Measurements from ENCODE around the gene ADAMTS12. TPM values are rescaled to one million over a fixed set of nuclear protein-coding genes. Genes with fewer than 3 reads are reported as not detected.

Gene ADAMTS12
- total RNA-seq, 4 donors from 2014 or later, result 2.3 to 6.0 (median 4.2) TPM

DNA sequence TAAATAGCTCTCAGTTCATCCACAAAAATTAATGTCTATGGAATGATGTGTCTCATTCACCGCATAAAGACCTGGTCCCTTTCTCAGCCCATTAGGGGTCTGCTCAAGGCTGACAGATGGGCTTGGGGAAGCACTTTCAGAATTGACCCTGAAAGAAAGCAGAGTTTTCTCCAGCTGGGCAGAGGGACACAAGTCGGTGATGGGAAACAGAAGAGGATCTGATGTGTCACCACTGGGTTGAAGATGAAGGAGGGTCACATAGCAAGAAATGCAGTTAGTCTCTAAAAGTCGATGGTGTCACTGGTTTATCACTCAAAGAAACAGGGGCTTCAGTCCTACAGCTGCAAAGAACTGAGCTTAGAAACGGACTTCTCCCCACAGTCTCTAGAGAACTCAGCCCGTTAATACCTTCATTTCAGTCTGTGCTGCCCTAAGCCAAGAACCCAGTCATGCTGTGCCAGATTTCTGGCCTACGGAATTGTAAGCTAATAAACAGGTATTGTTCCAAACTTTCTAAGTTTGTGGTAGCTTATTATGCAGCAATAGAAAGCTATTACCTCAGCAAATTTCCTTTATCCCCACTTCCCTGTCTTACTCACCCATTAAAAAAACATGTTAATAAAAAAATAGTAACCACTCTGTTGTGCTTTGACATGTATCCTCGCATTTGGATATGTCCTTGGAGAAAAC, 64.6 kb downstream of the ADAMTS12 start:
- peaks cover 0 to 9% (median 3%) of the 10 kb centered on the region in 4 donors for H3K4me1 ChIP-seq
- H3K36me3 ChIP-seq, result no peaks in the 10 kb centered on the region
- no peak overlapping the region for H3K4me3 ChIP-seq
- no peak for DNase-seq (ENCODE audit: extremely low spot score)
- no peaks in the 10 kb centered on the region for H3K9me3 ChIP-seq
- TF ChIP-seq POLR2AphosphoS5 (IDR thresholded peaks at IDR 0.05), result no peak
- no peak for TF ChIP-seq POLR2A (IDR thresholded peaks at IDR 0.05; ENCODE audit: low read depth)
- TF ChIP-seq, protein P1, sequence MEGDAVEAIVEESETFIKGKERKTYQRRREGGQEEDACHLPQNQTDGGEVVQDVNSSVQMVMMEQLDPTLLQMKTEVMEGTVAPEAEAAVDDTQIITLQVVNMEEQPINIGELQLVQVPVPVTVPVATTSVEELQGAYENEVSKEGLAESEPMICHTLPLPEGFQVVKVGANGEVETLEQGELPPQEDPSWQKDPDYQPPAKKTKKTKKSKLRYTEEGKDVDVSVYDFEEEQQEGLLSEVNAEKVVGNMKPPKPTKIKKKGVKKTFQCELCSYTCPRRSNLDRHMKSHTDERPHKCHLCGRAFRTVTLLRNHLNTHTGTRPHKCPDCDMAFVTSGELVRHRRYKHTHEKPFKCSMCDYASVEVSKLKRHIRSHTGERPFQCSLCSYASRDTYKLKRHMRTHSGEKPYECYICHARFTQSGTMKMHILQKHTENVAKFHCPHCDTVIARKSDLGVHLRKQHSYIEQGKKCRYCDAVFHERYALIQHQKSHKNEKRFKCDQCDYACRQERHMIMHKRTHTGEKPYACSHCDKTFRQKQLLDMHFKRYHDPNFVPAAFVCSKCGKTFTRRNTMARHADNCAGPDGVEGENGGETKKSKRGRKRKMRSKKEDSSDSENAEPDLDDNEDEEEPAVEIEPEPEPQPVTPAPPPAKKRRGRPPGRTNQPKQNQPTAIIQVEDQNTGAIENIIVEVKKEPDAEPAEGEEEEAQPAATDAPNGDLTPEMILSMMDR (IDR thresholded peaks at IDR 0.05), result no peak
- TF ChIP-seq EP300 (IDR thresholded peaks at IDR 0.05), result no peak
- no peaks in the 10 kb centered on the region for H3K27me3 ChIP-seq
- WGBS, result 78% methylated on average over 7 of the region's 7 CpGs
- H3K27ac ChIP-seq (replicated peaks in 1 of 4), result no peak overlapping the region
- intact Hi-C loops (cut with DNase I), result no loop called here

DNA sequence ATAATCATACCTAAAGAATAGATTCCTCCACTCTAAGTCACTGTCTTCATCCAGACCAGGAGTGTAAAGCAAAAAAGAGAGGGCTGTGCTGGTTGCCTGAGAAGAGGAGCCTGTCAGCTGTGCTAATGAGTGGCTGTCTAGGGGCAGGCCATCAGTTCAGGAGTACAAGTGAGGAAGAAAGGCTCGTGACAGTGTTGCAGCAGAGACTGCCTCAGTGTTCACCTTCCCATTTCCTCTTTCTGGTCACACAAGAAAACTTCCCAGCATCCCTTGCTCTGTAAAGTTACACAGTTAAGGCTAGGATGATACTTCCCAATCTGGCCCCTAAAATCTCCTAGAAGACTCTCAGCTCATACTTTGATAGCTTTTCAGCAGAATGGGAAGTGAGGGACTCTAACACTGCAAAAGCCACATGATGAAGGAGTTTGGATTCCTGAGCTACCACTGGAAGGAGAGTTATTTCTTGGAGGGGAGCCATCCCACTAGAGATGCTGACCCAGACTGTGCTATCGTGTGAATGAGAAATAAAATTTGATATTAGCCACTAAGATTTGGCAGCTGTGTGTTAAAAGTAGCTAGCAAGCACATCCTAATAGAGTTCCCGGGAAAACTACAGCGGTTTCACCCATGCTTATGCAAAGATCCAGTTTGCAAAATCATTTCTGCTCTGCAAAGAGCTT, 67.1 kb downstream of the ADAMTS12 start:
- Histone ChIP-seq H3K4me1 (peaks cover 0 to 9% (median 3%) of the 10 kb centered on the region in 4 donors), H3K9me3 (no peaks in the 10 kb centered on the region), H3K36me3 (no peaks in the 10 kb centered on the region), H3K27ac (replicated peaks in 1 of 4) (no peak overlapping the region), H3K27me3 (no peaks in the 10 kb centered on the region), H3K4me3 (no peak overlapping the region)
- intact Hi-C loops (cut with DNase I), result no loop called here
- TF ChIP-seq, protein P1 (IDR thresholded peaks at IDR 0.05), result no peak
- TF ChIP-seq POLR2AphosphoS5 (IDR thresholded peaks at IDR 0.05), result no peak
- TF ChIP-seq EP300 (IDR thresholded peaks at IDR 0.05), result no peak
- no peak for TF ChIP-seq POLR2A (IDR thresholded peaks at IDR 0.05; ENCODE audit: low read depth)
- WGBS, result 46% methylated on average over 4 of the region's 4 CpGs
- no peak for DNase-seq (ENCODE audit: extremely low spot score)

DNA sequence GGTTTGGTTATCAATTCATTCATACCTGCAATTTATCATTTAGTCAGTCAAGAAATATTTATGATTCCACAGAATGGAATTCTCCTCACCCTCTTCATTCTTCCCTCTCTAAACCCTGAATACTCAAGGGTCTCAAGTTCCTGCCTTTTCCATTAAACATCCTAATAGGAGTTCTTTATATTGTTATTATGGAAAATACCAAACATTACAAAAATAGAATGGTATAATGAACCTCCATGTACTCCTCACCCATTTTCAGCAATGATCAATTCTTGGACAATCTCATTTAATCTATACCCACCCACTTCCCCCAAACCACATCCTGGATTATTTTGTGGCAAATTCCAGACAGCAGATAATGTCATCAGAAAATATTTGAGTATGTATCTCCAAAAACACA, 74.5 kb downstream of the ADAMTS12 start:
- intact Hi-C loops (cut with DNase I), result no loop called here

DNA sequence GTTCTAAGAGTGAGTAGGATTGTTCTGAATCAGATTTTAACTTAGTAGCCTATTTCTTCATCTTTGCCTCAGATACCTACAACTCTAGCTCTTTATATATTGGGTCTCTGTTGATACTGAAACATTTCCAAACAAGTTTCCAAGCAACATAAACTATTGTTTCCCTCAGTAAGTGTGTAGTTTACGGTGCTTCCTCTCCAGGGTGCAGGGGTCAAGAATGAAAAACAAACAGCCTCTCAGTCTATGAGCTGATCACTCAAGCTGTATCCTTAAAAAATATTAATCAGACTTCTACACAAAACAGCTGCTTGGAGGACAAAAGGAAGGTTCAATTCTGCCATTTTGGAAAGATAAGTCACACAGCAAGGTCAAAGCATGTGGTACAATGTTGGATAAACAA, 75.0 kb downstream of the ADAMTS12 start:
- Histone ChIP-seq H3K4me3 (no peak overlapping the region), H3K27me3 (no peaks in the 10 kb centered on the region), H3K27ac (replicated peaks in 1 of 4) (no peak overlapping the region), H3K9me3 (no peaks in the 10 kb centered on the region), H3K36me3 (no peaks in the 10 kb centered on the region), H3K4me1 (no peaks in the 10 kb centered on the region)
- TF ChIP-seq POLR2A (IDR thresholded peaks at IDR 0.05; ENCODE audit: low read depth), result no peak
- peak; percentile 21 for DNase-seq (ENCODE audit: extremely low spot score)
- intact Hi-C loops (cut with DNase I), result no loop called here
- 24% methylated on average over 1 of the region's 1 CpG for WGBS

More for the DNA sequence above, 74.5 kb downstream of the ADAMTS12 start:
- no peaks in the 10 kb centered on the region for H3K27me3 ChIP-seq
- no peaks in the 10 kb centered on the region for H3K9me3 ChIP-seq
- peak; percentile 4 for DNase-seq (ENCODE audit: extremely low spot score)
- no peak overlapping the region for H3K4me3 ChIP-seq
- H3K4me1 ChIP-seq, result no peaks in the 10 kb centered on the region
- no peaks in the 10 kb centered on the region for H3K36me3 ChIP-seq
- TF ChIP-seq, protein P1 (IDR thresholded peaks at IDR 0.05), result no peak
- TF ChIP-seq POLR2AphosphoS5 (IDR thresholded peaks at IDR 0.05) (no peak), POLR2A (IDR thresholded peaks at IDR 0.05; ENCODE audit: low read depth) (no peak), EP300 (IDR thresholded peaks at IDR 0.05) (no peak)
- H3K27ac ChIP-seq (replicated peaks in 1 of 4), result no peak overlapping the region

DNA sequence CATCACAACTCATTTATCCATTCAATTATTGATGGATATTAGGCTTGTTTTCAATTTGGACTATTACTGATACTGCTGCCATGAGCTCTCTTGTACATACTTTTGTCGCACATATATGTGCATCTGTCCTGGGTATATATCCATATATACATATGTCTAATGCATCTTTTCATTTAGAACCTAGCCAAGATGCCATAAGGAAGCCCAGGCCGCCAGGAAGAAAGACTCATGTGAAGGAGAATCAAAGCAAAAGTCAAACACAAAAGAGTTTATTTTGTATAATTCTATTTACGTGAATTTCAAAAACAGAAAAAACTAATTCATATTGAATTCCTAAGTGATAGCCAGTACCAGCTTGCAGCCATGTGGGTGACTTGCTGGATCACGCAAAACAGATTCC, 79.0 kb downstream of the ADAMTS12 start:
- H3K4me3 ChIP-seq, result no peak overlapping the region
- H3K9me3 ChIP-seq, result no peaks in the 10 kb centered on the region
- TF ChIP-seq POLR2A (IDR thresholded peaks at IDR 0.05; ENCODE audit: low read depth), result no peak
- no peak for TF ChIP-seq EP300 (IDR thresholded peaks at IDR 0.05)
- no peak for TF ChIP-seq POLR2AphosphoS5 (IDR thresholded peaks at IDR 0.05)
- H3K27me3 ChIP-seq, result no peaks in the 10 kb centered on the region
- no peak overlapping the region for H3K27ac ChIP-seq (replicated peaks in 1 of 4)
- no peak for DNase-seq (ENCODE audit: extremely low spot score)
- WGBS, result 71% methylated on average over 4 of the region's 4 CpGs
- no peaks in the 10 kb centered on the region for H3K4me1 ChIP-seq
- no peaks in the 10 kb centered on the region for H3K36me3 ChIP-seq
- intact Hi-C loops (cut with DNase I), result no loop called here
